ENCODE data around the gene REX1BD.

GRCh38 chr19:18574691-18575291, 13.8 kb upstream of the REX1BD start:
- TF ChIP-seq CTCF (IDR thresholded peaks at IDR 0.05) (no peak), POLR2A (IDR thresholded peaks at IDR 0.05) (no peak)
